Umbilical cord (tissue), 2 donors: ENCODE measurements around the gene TNRC6C. TPM values are rescaled to one million over a fixed set of nuclear protein-coding genes. Genes with fewer than 3 reads are reported as not detected.

ENCODE experiments used
- DNase-seq: peaks from one replicate; pipeline ENCODE4 v3.0.0-alpha.2; 2015; ENCODE audit warnings: low spot score
- total RNA-seq: library from RNA; depleted of rRNA; stranded (reverse); fragments of >200 nt; gene quantifications from one replicate; pipeline ENCODE4 v1.2.3, GENCODE V29; 2014; ENCODE audit warnings: low replicate concordance; ENCODE audit not compliant: insufficient read depth

TNRC6C gene
- total RNA-seq, 1 donor from 2014 or later, result 8.9 TPM

GRCh38 chr17:78013683-78014467 lies 55.4 kb downstream of the TNRC6C start:
- DNase-seq, result peak; percentile 89

- DNase-seq, result no peak
Measured at GRCh38 chr17:78014646-78015045, 56.1 kb downstream of the TNRC6C start.

- DNase-seq, result no peak
Measured at GRCh38 chr17:78016852-78017251, 58.3 kb downstream of the TNRC6C start.

- DNase-seq, result peak; percentile 48
Measured at GRCh38 chr17:78019367-78019975, 61.0 kb downstream of the TNRC6C start.

GRCh38 chr17:78019976-78020716 lies 61.6 kb downstream of the TNRC6C start:
- DNase-seq, result no peak

GRCh38 chr17:78020717-78021108 lies 62.2 kb downstream of the TNRC6C start:
- DNase-seq, result no peak

- DNase-seq, result no peak
Measured at GRCh38 chr17:78022425-78022824, 63.9 kb downstream of the TNRC6C start.

GRCh38 chr17:78023042-78023441 lies 64.5 kb downstream of the TNRC6C start:
- DNase-seq, result no peak

- DNase-seq, result no peak
Measured at GRCh38 chr17:78026381-78026780, 67.9 kb downstream of the TNRC6C start.

GRCh38 chr17:78027121-78027520 lies 68.6 kb downstream of the TNRC6C start:
- DNase-seq, result no peak

GRCh38 chr17:78029697-78030096 lies 71.2 kb downstream of the TNRC6C start:
- no peak for DNase-seq

- DNase-seq, result no peak
Measured at GRCh38 chr17:78031435-78031834, 72.9 kb downstream of the TNRC6C start.

GRCh38 chr17:78032166-78032565 lies 73.7 kb downstream of the TNRC6C start:
- DNase-seq, result peak; percentile 40

GRCh38 chr17:78034429-78035091 lies 76.1 kb downstream of the TNRC6C start:
- no peak for DNase-seq

GRCh38 chr17:78037280-78037679 lies 78.8 kb downstream of the TNRC6C start:
- no peak for DNase-seq

- peak; percentile 53 for DNase-seq
Measured at GRCh38 chr17:78038748-78039288, 80.3 kb downstream of the TNRC6C start.

GRCh38 chr17:78039581-78039980 lies 81.1 kb downstream of the TNRC6C start:
- DNase-seq, result no peak

- peak; percentile 89 for DNase-seq
Measured at GRCh38 chr17:78040440-78041385, 82.2 kb downstream of the TNRC6C start.

- DNase-seq, result peak; percentile 91
Measured at GRCh38 chr17:78041386-78042179, 83.1 kb downstream of the TNRC6C start.

GRCh38 chr17:78042542-78042941 lies 84.0 kb downstream of the TNRC6C start:
- DNase-seq, result no peak
